ENCODE measurements around the gene MYLK4. TPM values are rescaled to one million over a fixed set of nuclear protein-coding genes. Genes with fewer than 3 reads are reported as not detected.

MYLK4 gene
- total RNA-seq, 1 donor from 2014 or later: 1.0 TPM

GRCh38 chr6:2646346-2646745 lies 104.4 kb downstream of the MYLK4 start:
- TF ChIP-seq CTCF (IDR thresholded peaks at IDR 0.05): no peak
- H3K9me3 Mint-ChIP-seq (ENCODE audit: unreplicated experiment): no peaks in the 10 kb centered on the region
- H3K4me1 Mint-ChIP-seq (ENCODE audit: unreplicated experiment): no peaks in the 10 kb centered on the region
- H3K27ac Mint-ChIP-seq (ENCODE audit: unreplicated experiment): no peak overlapping the region
- DNase-seq (ENCODE audit: extremely low spot score, unreplicated experiment): no peak
- peaks cover 33% of the 10 kb centered on the region for H3K27me3 Mint-ChIP-seq (ENCODE audit: unreplicated experiment)
- no peaks in the 10 kb centered on the region for H3K36me3 Mint-ChIP-seq (ENCODE audit: unreplicated experiment)
- H3K4me3 Mint-ChIP-seq (ENCODE audit: unreplicated experiment): no peak overlapping the region

GRCh38 chr6:2643935-2644539 lies 106.7 kb downstream of the MYLK4 start:
- no peak for TF ChIP-seq CTCF (IDR thresholded peaks at IDR 0.05)
- H3K4me1 Mint-ChIP-seq (ENCODE audit: unreplicated experiment): peaks cover 5% of the 10 kb centered on the region
- H3K36me3 Mint-ChIP-seq (ENCODE audit: unreplicated experiment): no peaks in the 10 kb centered on the region
- no peak for DNase-seq (ENCODE audit: extremely low spot score, unreplicated experiment)
- H3K27me3 Mint-ChIP-seq (ENCODE audit: unreplicated experiment): peaks cover 35% of the 10 kb centered on the region
- H3K4me3 Mint-ChIP-seq (ENCODE audit: unreplicated experiment): no peak overlapping the region
- no peaks in the 10 kb centered on the region for H3K9me3 Mint-ChIP-seq (ENCODE audit: unreplicated experiment)
- no peak overlapping the region for H3K27ac Mint-ChIP-seq (ENCODE audit: unreplicated experiment)

- H3K36me3 Mint-ChIP-seq (ENCODE audit: unreplicated experiment): no peaks in the 10 kb centered on the region
- H3K27me3 Mint-ChIP-seq (ENCODE audit: unreplicated experiment): peaks cover 30% of the 10 kb centered on the region
- no peak overlapping the region for H3K27ac Mint-ChIP-seq (ENCODE audit: unreplicated experiment)
- no peak overlapping the region for H3K4me3 Mint-ChIP-seq (ENCODE audit: unreplicated experiment)
- H3K4me1 Mint-ChIP-seq (ENCODE audit: unreplicated experiment): peaks cover 5% of the 10 kb centered on the region
- no peaks in the 10 kb centered on the region for H3K9me3 Mint-ChIP-seq (ENCODE audit: unreplicated experiment)
- no peak for TF ChIP-seq CTCF (IDR thresholded peaks at IDR 0.05)
- no peak for DNase-seq (ENCODE audit: extremely low spot score, unreplicated experiment)
Observed at GRCh38 chr6:2643130-2643529, 107.6 kb downstream of the MYLK4 start.

GRCh38 chr6:2641044-2641725 lies 109.5 kb downstream of the MYLK4 start:
- Mint-ChIP-seq H3K4me1 (ENCODE audit: unreplicated experiment) (peaks cover 5% of the 10 kb centered on the region), H3K27ac (ENCODE audit: unreplicated experiment) (no peak overlapping the region), H3K27me3 (ENCODE audit: unreplicated experiment) (peaks cover 18% of the 10 kb centered on the region), H3K36me3 (ENCODE audit: unreplicated experiment) (no peaks in the 10 kb centered on the region), H3K9me3 (ENCODE audit: unreplicated experiment) (no peaks in the 10 kb centered on the region), H3K4me3 (ENCODE audit: unreplicated experiment) (no peak overlapping the region)
- TF ChIP-seq CTCF (IDR thresholded peaks at IDR 0.05): no peak
- DNase-seq (ENCODE audit: extremely low spot score, unreplicated experiment): no peak

GRCh38 chr6:2640551-2640950 lies 110.2 kb downstream of the MYLK4 start:
- H3K4me3 Mint-ChIP-seq (ENCODE audit: unreplicated experiment): no peak overlapping the region
- no peak for DNase-seq (ENCODE audit: extremely low spot score, unreplicated experiment)
- H3K27ac Mint-ChIP-seq (ENCODE audit: unreplicated experiment): no peak overlapping the region
- H3K4me1 Mint-ChIP-seq (ENCODE audit: unreplicated experiment): peaks cover 5% of the 10 kb centered on the region
- no peak for TF ChIP-seq CTCF (IDR thresholded peaks at IDR 0.05)
- no peaks in the 10 kb centered on the region for H3K36me3 Mint-ChIP-seq (ENCODE audit: unreplicated experiment)
- no peaks in the 10 kb centered on the region for H3K9me3 Mint-ChIP-seq (ENCODE audit: unreplicated experiment)
- H3K27me3 Mint-ChIP-seq (ENCODE audit: unreplicated experiment): peaks cover 18% of the 10 kb centered on the region
